ENCODE results near the gene AS3MT. TPM values are rescaled to one million over a fixed set of nuclear protein-coding genes. Genes with fewer than 3 reads are reported as not detected.

Gene AS3MT
- total and polyA plus RNA-seq, 11 donors: 5.2 to 42.2 (median 15.8) TPM

- peaks cover 0 to 7% (median 0%) of the 10 kb centered on the region in 12 donors for H3K9me3 ChIP-seq
Measured at GRCh38 chr10:102930720-102931119, 61.5 kb downstream of the AS3MT start.

GRCh38 chr10:102931643-102932042 lies 62.4 kb downstream of the AS3MT start:
- no peak for TF ChIP-seq CTCF (IDR thresholded peaks at IDR 0.05)
- no peak for TF ChIP-seq POLR2A (IDR thresholded peaks at IDR 0.05)
- H3K4me1 ChIP-seq: no peaks in the 10 kb centered on the region
- ATAC-seq: no peak

More at GRCh38 chr10:102930720-102931119, 61.5 kb downstream of the AS3MT start:
- H3K27me3 ChIP-seq: no peaks in the 10 kb centered on the region
- peaks cover 0 to 13% (median 0%) of the 10 kb centered on the region in 9 donors for H3K36me3 ChIP-seq
- ATAC-seq (no peak), DNase-seq (no peak)
- no peaks in the 10 kb centered on the region for H3K4me1 ChIP-seq
- no peak overlapping the region for H3K27ac ChIP-seq
- H3K4me3 ChIP-seq: no peak overlapping the region
- WGBS, 4 donors: 90 to 93% (median 92%) methylated on average over 2 of the region's 2 CpGs
- TF ChIP-seq CTCF (IDR thresholded peaks at IDR 0.05): no peak
- TF ChIP-seq POLR2A (IDR thresholded peaks at IDR 0.05): no peak
- intact Hi-C loops (cut with DNase I): no loop called here

GRCh38 chr10:102935505-102935904 lies 66.2 kb downstream of the AS3MT start:
- H3K36me3 ChIP-seq: peaks cover 0 to 5% (median 0%) of the 10 kb centered on the region in 9 donors
- no peak overlapping the region for H3K27ac ChIP-seq
- WGBS, 4 donors: 94 to 97% (median 96%) methylated on average over 4 of the region's 4 CpGs
- ATAC-seq (no peak), DNase-seq (no peak)
- H3K9me3 ChIP-seq: peaks cover 0 to 7% (median 0%) of the 10 kb centered on the region in 12 donors
- TF ChIP-seq CTCF (IDR thresholded peaks at IDR 0.05): no peak
- TF ChIP-seq POLR2A (IDR thresholded peaks at IDR 0.05): no peak
- intact Hi-C loops (cut with DNase I): no loop called here
- no peaks in the 10 kb centered on the region for H3K27me3 ChIP-seq
- H3K4me1 ChIP-seq: no peaks in the 10 kb centered on the region
- H3K4me3 ChIP-seq: no peak overlapping the region

More at GRCh38 chr10:102931643-102932042, 62.4 kb downstream of the AS3MT start:
- intact Hi-C loops (cut with DNase I): no loop called here
- H3K27me3 ChIP-seq: no peaks in the 10 kb centered on the region
- WGBS, 4 donors: 84 to 88% (median 88%) methylated on average over 5 of the region's 5 CpGs
- peaks cover 0 to 7% (median 0%) of the 10 kb centered on the region in 12 donors for H3K9me3 ChIP-seq
- DNase-seq: no peak
- peaks cover 0 to 13% (median 0%) of the 10 kb centered on the region in 9 donors for H3K36me3 ChIP-seq
- H3K27ac ChIP-seq: no peak overlapping the region
- H3K4me3 ChIP-seq: no peak overlapping the region

- TF ChIP-seq POLR2A (IDR thresholded peaks at IDR 0.05): no peak
- TF ChIP-seq CTCF (IDR thresholded peaks at IDR 0.05): no peak
- ATAC-seq: no peak
Measured at GRCh38 chr10:102935939-102936605, 66.8 kb downstream of the AS3MT start.

More at GRCh38 chr10:102935939-102936605, 66.8 kb downstream of the AS3MT start:
- intact Hi-C loops (cut with DNase I): no loop called here
- no peaks in the 10 kb centered on the region for H3K4me1 ChIP-seq
- DNase-seq: no peak
- peaks cover 0 to 7% (median 0%) of the 10 kb centered on the region in 12 donors for H3K9me3 ChIP-seq
- WGBS, 4 donors: 86 to 92% (median 88%) methylated on average over 3 of the region's 3 CpGs
- H3K4me3 ChIP-seq: no peak overlapping the region
- no peaks in the 10 kb centered on the region for H3K27me3 ChIP-seq
- no peak overlapping the region for H3K27ac ChIP-seq
- H3K36me3 ChIP-seq: peaks cover 0 to 8% (median 0%) of the 10 kb centered on the region in 9 donors

All from heart left ventricle (tissue), 16 donors.